ENCODE measurements around the gene ST8SIA2. TPM values are rescaled to one million over a fixed set of nuclear protein-coding genes. Genes with fewer than 3 reads are reported as not detected.

Gene ST8SIA2
- total RNA-seq, 1 donor from 2014 or later, result 27.4 TPM

DNA sequence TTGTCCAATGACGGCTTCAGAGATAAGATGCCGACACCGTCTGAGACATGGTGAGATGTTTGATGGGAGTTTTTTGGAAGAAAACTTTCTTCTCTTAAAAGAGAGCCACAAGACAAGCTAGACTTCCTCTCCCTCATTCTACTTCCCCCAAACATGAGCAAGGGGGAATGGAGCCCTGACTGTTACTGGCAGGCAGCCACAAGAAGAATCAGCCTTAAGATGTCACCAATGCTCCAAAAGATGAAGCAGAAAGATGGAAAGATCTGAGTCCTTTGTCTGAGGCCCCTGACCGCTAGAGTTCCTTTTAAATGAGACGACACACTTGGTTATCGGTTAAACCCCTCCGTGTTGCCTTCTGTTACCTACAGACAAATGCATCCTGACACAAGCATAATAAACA, 108.7 kb downstream of the ST8SIA2 start:
- peaks cover 10% of the 10 kb centered on the region for H3K9me3 Mint-ChIP-seq
- H3K36me3 Mint-ChIP-seq (ENCODE audit: low read depth), result peaks cover 7% of the 10 kb centered on the region
- no peak overlapping the region for H3K4me3 Mint-ChIP-seq
- peaks cover 16% of the 10 kb centered on the region for H3K4me1 Mint-ChIP-seq
- no peaks in the 10 kb centered on the region for H3K27me3 Mint-ChIP-seq (ENCODE audit: low read depth)
- no peak overlapping the region for H3K27ac Mint-ChIP-seq (ENCODE audit: unreplicated experiment)
- TF ChIP-seq CTCF (conservative IDR thresholded peaks at IDR 0.05), result no peak
- no peak for DNase-seq (ENCODE audit: low read depth, low spot score)

- no peak for TF ChIP-seq CTCF (conservative IDR thresholded peaks at IDR 0.05)
- no peak overlapping the region for H3K27ac Mint-ChIP-seq (ENCODE audit: unreplicated experiment)
- no peak for DNase-seq (ENCODE audit: low read depth, low spot score)
- H3K4me1 Mint-ChIP-seq, result peaks cover 16% of the 10 kb centered on the region
- peaks cover 7% of the 10 kb centered on the region for H3K36me3 Mint-ChIP-seq (ENCODE audit: low read depth)
- H3K4me3 Mint-ChIP-seq, result no peak overlapping the region
- no peaks in the 10 kb centered on the region for H3K27me3 Mint-ChIP-seq (ENCODE audit: low read depth)
- H3K9me3 Mint-ChIP-seq, result peaks cover 10% of the 10 kb centered on the region
Measured at GRCh38 chr15:92502930-92503857, 109.5 kb downstream of the ST8SIA2 start.

DNA sequence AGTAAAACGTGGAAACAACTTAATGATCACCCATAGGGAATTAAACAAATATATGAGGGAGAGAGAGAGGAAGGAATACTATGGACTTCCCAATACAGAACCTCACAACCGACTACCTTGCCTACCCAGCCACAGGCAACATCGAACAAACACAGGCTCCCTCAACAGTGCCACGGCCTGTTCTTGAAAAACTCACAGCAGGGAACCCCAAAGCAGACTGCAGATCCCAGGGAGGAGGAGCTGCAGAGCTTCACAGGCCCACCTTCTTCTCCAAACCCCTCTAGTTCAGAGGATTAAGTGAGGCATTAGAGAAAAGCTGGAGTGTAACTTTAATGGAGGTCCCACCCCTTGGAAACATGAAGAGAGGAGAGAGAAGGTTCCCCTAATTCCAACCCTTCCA, 110.2 kb downstream of the ST8SIA2 start:
- Mint-ChIP-seq H3K36me3 (ENCODE audit: low read depth) (peaks cover 7% of the 10 kb centered on the region), H3K9me3 (peaks cover 10% of the 10 kb centered on the region), H3K4me1 (peaks cover 16% of the 10 kb centered on the region), H3K4me3 (no peak overlapping the region), H3K27ac (ENCODE audit: unreplicated experiment) (no peak overlapping the region), H3K27me3 (ENCODE audit: low read depth) (no peaks in the 10 kb centered on the region)
- DNase-seq (ENCODE audit: low read depth, low spot score), result no peak
- TF ChIP-seq CTCF (conservative IDR thresholded peaks at IDR 0.05), result no peak

DNA sequence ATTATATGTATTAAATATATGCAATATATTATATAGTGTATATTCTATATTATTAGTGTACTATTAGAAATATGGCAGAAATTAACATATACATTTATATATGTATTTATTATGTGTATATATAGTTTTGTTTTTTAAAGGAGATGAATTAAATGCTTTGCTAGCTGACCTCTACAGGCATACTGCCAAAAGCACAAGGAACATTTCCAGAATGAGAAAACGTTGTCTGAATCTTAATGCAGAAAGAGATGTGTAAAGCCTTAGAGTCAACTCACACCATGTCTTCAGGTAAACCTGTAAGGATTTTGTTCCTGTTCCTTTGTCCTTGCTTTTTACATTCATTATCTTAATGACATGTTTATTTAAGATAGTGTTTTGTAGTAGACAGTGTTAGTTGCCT, 111.9 kb downstream of the ST8SIA2 start:
- Mint-ChIP-seq H3K27me3 (ENCODE audit: low read depth) (no peaks in the 10 kb centered on the region), H3K27ac (ENCODE audit: unreplicated experiment) (no peak overlapping the region), H3K9me3 (peaks cover 18% of the 10 kb centered on the region), H3K36me3 (ENCODE audit: low read depth) (peaks cover 10% of the 10 kb centered on the region), H3K4me1 (peaks cover 11% of the 10 kb centered on the region), H3K4me3 (no peak overlapping the region)
- DNase-seq (ENCODE audit: low read depth, low spot score), result no peak
- TF ChIP-seq CTCF (conservative IDR thresholded peaks at IDR 0.05), result no peak

- Mint-ChIP-seq H3K27me3 (ENCODE audit: low read depth) (no peaks in the 10 kb centered on the region), H3K9me3 (peaks cover 20% of the 10 kb centered on the region), H3K4me3 (no peak overlapping the region), H3K36me3 (ENCODE audit: low read depth) (peaks cover 10% of the 10 kb centered on the region), H3K4me1 (peaks cover 8% of the 10 kb centered on the region), H3K27ac (ENCODE audit: unreplicated experiment) (no peak overlapping the region)
- DNase-seq (ENCODE audit: low read depth, low spot score), result no peak
- TF ChIP-seq CTCF (conservative IDR thresholded peaks at IDR 0.05), result no peak
Measured at GRCh38 chr15:92506506-92506905, 112.8 kb downstream of the ST8SIA2 start.

Measured in neural crest cell (in vitro differentiated cells).